MV-4-11 (cell line): Measurements from ENCODE around the gene SNX5.
A peak's percentile ranks its signal among the peaks of the same experiment; 100 is the strongest.

Experiments used
- DNase-seq: peaks from one replicate; lab custom pipeline; 2025; lab: John Stamatoyannopoulos, UW

SNX5 gene

GRCh38 chr20:17968366-17969277 lies at the start of gene SNX5, which contains the start of gene MGME1:
Gene SNX5 (minus strand): TSS chr20:17968794. CDS start chr20:17968425, 369 bp downstream.
Gene MGME1 (plus strand): TSS chr20:17969018. CDS start chr20:17969860, 842 bp downstream.
- peak; percentile 98 for DNase-seq

GRCh38 chr20:18018100-18018499 lies 49.5 kb upstream of the SNX5 start:
- DNase-seq: no peak

GRCh38 chr20:18016772-18017171 lies 48.2 kb upstream of the SNX5 start:
- DNase-seq: no peak

- DNase-seq: no peak
These were observed 45.8 kb upstream of the SNX5 start for GRCh38 chr20:18014411-18014810.

- DNase-seq: no peak
These were observed 44.3 kb upstream of the SNX5 start for GRCh38 chr20:18012901-18013300.

GRCh38 chr20:18011951-18012645 lies 43.5 kb upstream of the SNX5 start:
- no peak for DNase-seq

GRCh38 chr20:18011482-18011881 lies 42.9 kb upstream of the SNX5 start:
- no peak for DNase-seq

- DNase-seq: no peak
These were observed 40.5 kb upstream of the SNX5 start for GRCh38 chr20:18009116-18009515.

- no peak for DNase-seq
These were observed 39.1 kb upstream of the SNX5 start for GRCh38 chr20:18007534-18008292.

- no peak for DNase-seq
These were observed 38.1 kb upstream of the SNX5 start for GRCh38 chr20:18006684-18007083.

- DNase-seq: no peak
These were observed 37.4 kb upstream of the SNX5 start for GRCh38 chr20:18005990-18006364.

GRCh38 chr20:18005170-18005989 lies 36.8 kb upstream of the SNX5 start:
- DNase-seq: peak; percentile 85

- DNase-seq: no peak
These were observed 35.9 kb upstream of the SNX5 start for GRCh38 chr20:18004384-18005031.

GRCh38 chr20:18003897-18004296 lies 35.3 kb upstream of the SNX5 start:
- no peak for DNase-seq

- peak; percentile 71 for DNase-seq
These were observed 32.7 kb upstream of the SNX5 start for GRCh38 chr20:18001131-18001921.

- no peak for DNase-seq
These were observed 31.0 kb upstream of the SNX5 start for GRCh38 chr20:17999566-17999965.

- no peak for DNase-seq
These were observed 29.9 kb upstream of the SNX5 start for GRCh38 chr20:17998446-17998845.

GRCh38 chr20:17995967-17996819 lies 27.6 kb upstream of the SNX5 start:
- peak; percentile 53 for DNase-seq

GRCh38 chr20:17993546-17993945 lies 25.0 kb upstream of the SNX5 start:
- no peak for DNase-seq
